ENCODE measurements around the gene HADHA.

HADHA gene

GRCh38 chr2:26191316-26192159 lies 52.9 kb downstream of the HADHA start:
- no peak for DNase-seq

- DNase-seq: no peak
These were observed 54.1 kb downstream of the HADHA start for GRCh38 chr2:26190369-26190768.

- DNase-seq: no peak
These were observed 54.7 kb downstream of the HADHA start for GRCh38 chr2:26189751-26190150.

- DNase-seq: no peak
These were observed 55.3 kb downstream of the HADHA start for GRCh38 chr2:26189123-26189522.

- no peak for DNase-seq
These were observed 56.8 kb downstream of the HADHA start for GRCh38 chr2:26187537-26188104.

GRCh38 chr2:26187114-26187513 lies 57.3 kb downstream of the HADHA start:
- DNase-seq: no peak

GRCh38 chr2:26185954-26186770 lies 58.3 kb downstream of the HADHA start:
- DNase-seq: no peak

- no peak for DNase-seq
These were observed 59.0 kb downstream of the HADHA start for GRCh38 chr2:26185304-26185928.

GRCh38 chr2:26184555-26185303 lies 59.7 kb downstream of the HADHA start:
- peak; percentile 89 for DNase-seq

GRCh38 chr2:26184121-26184520 lies 60.3 kb downstream of the HADHA start:
- DNase-seq: no peak

- DNase-seq: no peak
These were observed 61.4 kb downstream of the HADHA start for GRCh38 chr2:26182887-26183630.

- no peak for DNase-seq
These were observed 62.0 kb downstream of the HADHA start for GRCh38 chr2:26182441-26182840.

GRCh38 chr2:26179446-26179913 lies 65.0 kb downstream of the HADHA start:
- no peak for DNase-seq

GRCh38 chr2:26178746-26179436 lies 65.5 kb downstream of the HADHA start:
- DNase-seq: no peak

GRCh38 chr2:26178246-26178645 lies 66.2 kb downstream of the HADHA start:
- DNase-seq: no peak

GRCh38 chr2:26177122-26177521 lies 67.3 kb downstream of the HADHA start:
- DNase-seq: no peak

GRCh38 chr2:26176279-26176615 lies 68.2 kb downstream of the HADHA start:
- no peak for DNase-seq

GRCh38 chr2:26175466-26176278 lies 68.8 kb downstream of the HADHA start:
- DNase-seq: no peak

GRCh38 chr2:26174691-26175465 lies 69.6 kb downstream of the HADHA start:
- DNase-seq: no peak
